SH-SY5Y (cell line): ENCODE measurements around the gene KIF20A.

Experiments used
- GATA2 ChIP-seq: IDR thresholded peaks from 2 replicates; pipeline ENCODE4 v1.6.1; 2011; ENCODE audit warnings: mild to moderate bottlenecking, low read depth, low read length
- GATA3 ChIP-seq: IDR thresholded peaks from 2 replicates; pipeline ENCODE4 v1.6.1; 2011; ENCODE audit warnings: low read depth, mild to moderate bottlenecking, low read length, moderate library complexity

DNA sequence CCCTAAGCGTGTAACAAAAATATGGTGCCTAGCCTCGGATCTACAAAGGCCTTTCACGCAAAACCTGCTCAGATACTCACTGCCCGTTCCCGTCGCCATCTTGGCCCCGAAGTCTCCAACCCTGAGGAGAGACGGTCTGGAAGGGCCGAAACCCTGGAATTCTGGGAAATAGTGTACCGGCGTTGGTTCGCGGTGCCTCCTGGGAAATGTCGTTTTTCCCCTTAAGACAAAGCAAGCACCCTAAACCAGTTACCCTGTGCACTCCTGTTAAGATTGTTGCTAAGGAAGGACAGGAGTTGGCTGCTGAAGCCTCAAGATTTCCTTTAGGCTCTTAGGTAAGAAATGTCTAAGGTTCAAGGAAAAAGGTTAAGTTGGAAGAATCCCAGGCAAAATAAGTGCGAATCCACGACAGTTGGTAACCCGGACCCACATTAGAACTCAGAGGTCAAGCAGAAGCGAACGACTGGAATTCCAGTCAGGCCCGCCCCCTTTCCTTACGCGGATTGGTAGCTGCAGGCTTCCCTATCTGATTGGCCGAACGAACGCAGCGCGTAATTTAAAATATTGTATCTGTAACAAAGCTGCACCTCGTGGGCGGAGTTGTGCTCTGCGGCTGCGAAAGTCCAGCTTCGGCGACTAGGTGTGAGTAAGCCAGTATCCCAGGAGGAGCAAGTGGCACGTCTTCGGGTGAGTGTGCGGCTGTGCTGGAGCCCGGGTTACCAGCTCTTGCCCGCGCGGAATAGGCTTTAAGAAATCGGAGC is at the start of gene KIF20A, which contains the start of gene BRD8:
- TF ChIP-seq GATA2 (no peak), GATA3 (no peak)
